PC-9 (cell line): ENCODE data around the gene LGR6. TPM values are rescaled to one million over a fixed set of nuclear protein-coding genes. Genes with fewer than 3 reads are reported as not detected.

Experiments used
- BruUV-seq: library from RNA; stranded (reverse); fragments of 400-500 nt; replicated peaks from 2 replicates; lab custom pipeline; 2021; lab: Mats Ljungman, UMichigan
- CTCF ChIA-PET: fragments of 300-600 bp; sonication (Branson Sonifier 250); formaldehyde crosslinking; loops from one replicate; lab custom pipeline; 2022; ENCODE audit warnings: antibody characterized with exemption; lab: Charles Lee
- POLR2A ChIA-PET: fragments of 300-600 bp; sonication (Branson Sonifier 250); formaldehyde crosslinking; loops from one replicate; lab custom pipeline; 2022; ENCODE audit warnings: antibody characterized with exemption; ENCODE audit not compliant: unreplicated experiment; lab: Charles Lee
- DNase-seq, 2 experiments: peaks; one replicate each; pipeline versions ENCODE4 v3.0.0 to v3.0.0-alpha.2; 2015 to 2022; ENCODE audit warnings: mixed read lengths in 1 of 2
- H2AFZ ChIP-seq: fragments of 200-600 bp; sonication (generic); 2 replicates; pipeline ENCODE4 v1.8.1; 2017; ENCODE audit warnings: antibody characterized with exemption
- H3F3A ChIP-seq: fragments of 200-600 bp; sonication (generic); 2 replicates; pipeline ENCODE4 v1.8.1; 2017; ENCODE audit warnings: antibody characterized with exemption, mild to moderate bottlenecking, low read depth; ENCODE audit not compliant: insufficient read depth
- H3K27ac ChIP-seq: fragments of 200-600 bp; sonication (generic); 2 replicates; pipeline ENCODE4 v1.6.1; 2016; ENCODE audit warnings: mixed run types
- H3K27me3 ChIP-seq: fragments of 200-600 bp; sonication (generic); 2 replicates; pipeline ENCODE4 v1.6.1; 2016; ENCODE audit warnings: low read depth, mixed run types; ENCODE audit not compliant: insufficient read depth
- H3K36me3 ChIP-seq: fragments of 200-600 bp; sonication (generic); 2 replicates; pipeline ENCODE4 v1.6.1; 2016; ENCODE audit warnings: low read depth, mixed run types
- H3K4me1 ChIP-seq: fragments of 200-600 bp; sonication (generic); replicated peaks from 2 replicates; pipeline ENCODE4 v1.6.1; 2016; ENCODE audit warnings: mixed run types; ENCODE audit not compliant: insufficient read depth
- H3K4me2 ChIP-seq: fragments of 200-600 bp; sonication (generic); 2 replicates; pipeline ENCODE4 v1.6.1; 2017; ENCODE audit warnings: mixed run types
- H3K4me3 ChIP-seq: fragments of 200-600 bp; sonication (generic); 2 replicates; pipeline ENCODE4 v1.6.1; 2016; ENCODE audit warnings: mixed run types
- H3K79me2 ChIP-seq: fragments of 200-600 bp; sonication (generic); 2 replicates; pipeline ENCODE4 v1.6.1; 2017; ENCODE audit warnings: low read depth, mixed run types
- H3K9me2 ChIP-seq: fragments of 200-600 bp; sonication (generic); 2 replicates; pipeline ENCODE4 v1.8.1; 2017; ENCODE audit warnings: mild to moderate bottlenecking; ENCODE audit not compliant: insufficient read depth
- H3K9me3 ChIP-seq: fragments of 200-600 bp; sonication (generic); 2 replicates; pipeline ENCODE4 v1.8.1; 2016; ENCODE audit warnings: low read depth; ENCODE audit not compliant: insufficient read depth
- H4K20me1 ChIP-seq: fragments of 200-600 bp; sonication (generic); 2 replicates; pipeline ENCODE4 v1.8.1; 2017; ENCODE audit not compliant: insufficient read depth
- EZH2 ChIP-seq: fragments of 200-600 bp; sonication (generic); IDR thresholded peaks from 2 replicates; pipeline ENCODE4 v1.8.0; 2017; ENCODE audit warnings: antibody characterized with exemption, low read depth
- intact Hi-C: fragments of 100-400 bp; cut with micrococcal nuclease; formaldehyde crosslinking; loops from one replicate; pipeline ENCODE4 v1.10.0; 2022; ENCODE audit not compliant: unreplicated experiment
- total RNA-seq: library from RNA; stranded (reverse); gene quantifications from 2 replicates; pipeline ENCODE4 v1.2.3, GENCODE V29; 2021
- TF ChIP-seq, protein P1 (sequence below): fragments of 200-600 bp; sonication (generic); conservative IDR thresholded peaks from 2 replicates; pipeline ENCODE4 v1.6.1; 2017; ENCODE audit warnings: mixed run types, antibody characterized with exemption, mild to moderate bottlenecking, moderate library complexity

Gene LGR6
- total RNA-seq, 1 experiment from 2014 or later: 5.6 TPM

GRCh38 chr1:202210385-202210784, 16.8 kb downstream of the LGR6 start:
- DNase-seq: no peak
- intact Hi-C loops: no loop called here
- no peaks in the 10 kb centered on the region for H3K9me2 ChIP-seq
- TF ChIP-seq, protein P1, sequence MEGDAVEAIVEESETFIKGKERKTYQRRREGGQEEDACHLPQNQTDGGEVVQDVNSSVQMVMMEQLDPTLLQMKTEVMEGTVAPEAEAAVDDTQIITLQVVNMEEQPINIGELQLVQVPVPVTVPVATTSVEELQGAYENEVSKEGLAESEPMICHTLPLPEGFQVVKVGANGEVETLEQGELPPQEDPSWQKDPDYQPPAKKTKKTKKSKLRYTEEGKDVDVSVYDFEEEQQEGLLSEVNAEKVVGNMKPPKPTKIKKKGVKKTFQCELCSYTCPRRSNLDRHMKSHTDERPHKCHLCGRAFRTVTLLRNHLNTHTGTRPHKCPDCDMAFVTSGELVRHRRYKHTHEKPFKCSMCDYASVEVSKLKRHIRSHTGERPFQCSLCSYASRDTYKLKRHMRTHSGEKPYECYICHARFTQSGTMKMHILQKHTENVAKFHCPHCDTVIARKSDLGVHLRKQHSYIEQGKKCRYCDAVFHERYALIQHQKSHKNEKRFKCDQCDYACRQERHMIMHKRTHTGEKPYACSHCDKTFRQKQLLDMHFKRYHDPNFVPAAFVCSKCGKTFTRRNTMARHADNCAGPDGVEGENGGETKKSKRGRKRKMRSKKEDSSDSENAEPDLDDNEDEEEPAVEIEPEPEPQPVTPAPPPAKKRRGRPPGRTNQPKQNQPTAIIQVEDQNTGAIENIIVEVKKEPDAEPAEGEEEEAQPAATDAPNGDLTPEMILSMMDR: no peak
- no peak for TF ChIP-seq EZH2
- H3K4me3 ChIP-seq: no peak overlapping the region
- ChIA-PET CTCF (interaction anchor here (0.6 to 0.7 kb wide), 2 partner anchors 23 to 536 kb away, joined by 3 to 7 read pairs; no protein-coding TSS in a partner anchor), POLR2A (no interaction called here)
- H2AFZ ChIP-seq: no peak overlapping the region
- H3K27me3 ChIP-seq: peaks cover 43% of the 10 kb centered on the region
- no peaks in the 10 kb centered on the region for H3K36me3 ChIP-seq
- H3K4me1 ChIP-seq: no peaks in the 10 kb centered on the region; the same call in 1 of the 2 replicates
- no peak overlapping the region for H3K4me2 ChIP-seq
- peaks cover 10% of the 10 kb centered on the region for H3F3A ChIP-seq
- no peak overlapping the region for H3K27ac ChIP-seq
- no TSS peak for BruUV-seq
- H4K20me1 ChIP-seq: no peaks in the 10 kb centered on the region
- H3K9me3 ChIP-seq: no peaks in the 10 kb centered on the region
- H3K79me2 ChIP-seq: no peaks in the 10 kb centered on the region

DNA sequence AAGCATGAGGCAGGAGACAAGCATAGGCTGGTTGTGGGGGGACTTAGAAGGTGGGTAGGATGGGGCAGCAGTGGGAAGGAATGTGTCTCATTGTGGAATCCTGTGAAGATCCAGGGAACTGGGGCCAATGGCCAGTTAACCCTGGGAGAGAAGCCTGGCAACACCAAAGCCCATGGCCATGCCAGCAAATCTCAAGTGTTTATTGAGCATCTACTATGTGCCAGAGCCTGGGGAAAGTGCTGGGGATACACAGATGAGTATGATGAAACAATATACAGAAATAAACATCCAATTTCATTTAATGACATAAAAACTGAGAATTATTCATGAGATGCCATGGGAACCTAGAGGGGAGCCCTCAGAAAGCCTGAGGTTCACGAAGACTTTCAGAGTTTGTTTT, 17.4 kb downstream of the LGR6 start:
- no peak overlapping the region for H2AFZ ChIP-seq
- no peak overlapping the region for H3K27ac ChIP-seq
- H4K20me1 ChIP-seq: no peaks in the 10 kb centered on the region
- ChIA-PET CTCF (interaction anchor here (0.6 to 0.7 kb wide), 2 partner anchors 23 to 535 kb away, joined by 3 to 7 read pairs; no protein-coding TSS in a partner anchor), POLR2A (no interaction called here)
- no peak for DNase-seq
- H3K79me2 ChIP-seq: no peaks in the 10 kb centered on the region
- H3F3A ChIP-seq: peaks cover 10% of the 10 kb centered on the region
- no peak for TF ChIP-seq EZH2
- TF ChIP-seq, protein P1: no peak
- H3K9me2 ChIP-seq: no peaks in the 10 kb centered on the region
- H3K36me3 ChIP-seq: no peaks in the 10 kb centered on the region
- H3K27me3 ChIP-seq: peaks cover 49% of the 10 kb centered on the region
- intact Hi-C loops: no loop called here
- no peak overlapping the region for H3K4me3 ChIP-seq
- no TSS peak for BruUV-seq
- H3K9me3 ChIP-seq: no peaks in the 10 kb centered on the region
- no peaks in the 10 kb centered on the region; the same call in 1 of the 2 replicates for H3K4me1 ChIP-seq
- H3K4me2 ChIP-seq: no peak overlapping the region

GRCh38 chr1:202212787-202213186, 19.2 kb downstream of the LGR6 start:
- CTCF ChIA-PET: no interaction called here
- Histone ChIP-seq H3F3A (peaks cover 5% of the 10 kb centered on the region), H4K20me1 (no peaks in the 10 kb centered on the region), H3K79me2 (no peaks in the 10 kb centered on the region), H3K4me2 (no peak overlapping the region), H3K9me2 (no peaks in the 10 kb centered on the region), H3K36me3 (no peaks in the 10 kb centered on the region), H3K27me3 (peaks cover 53% of the 10 kb centered on the region), H3K4me1 (peaks cover 4% of the 10 kb centered on the region; the same call in 1 of the 2 replicates), H3K4me3 (no peak overlapping the region), H2AFZ (no peak overlapping the region), H3K27ac (no peak overlapping the region), H3K9me3 (no peaks in the 10 kb centered on the region)
- no peak for DNase-seq
- no peak for TF ChIP-seq EZH2
- TF ChIP-seq, protein P1: no peak
- intact Hi-C loops: no loop called here
- POLR2A ChIA-PET: interaction anchor here (0.6 kb wide), 1 partner anchor 128 kb away, joined by 5 read pairs; no protein-coding TSS in a partner anchor
- BruUV-seq: no TSS peak
